Measurements from ENCODE around the gene TRMT61A.
"Not testable (repeated sequence)": the region's sequence is repeated elsewhere in the genome, so short reads cannot be mapped to it uniquely, and the experiment has no call there.

Gene TRMT61A

DNA sequence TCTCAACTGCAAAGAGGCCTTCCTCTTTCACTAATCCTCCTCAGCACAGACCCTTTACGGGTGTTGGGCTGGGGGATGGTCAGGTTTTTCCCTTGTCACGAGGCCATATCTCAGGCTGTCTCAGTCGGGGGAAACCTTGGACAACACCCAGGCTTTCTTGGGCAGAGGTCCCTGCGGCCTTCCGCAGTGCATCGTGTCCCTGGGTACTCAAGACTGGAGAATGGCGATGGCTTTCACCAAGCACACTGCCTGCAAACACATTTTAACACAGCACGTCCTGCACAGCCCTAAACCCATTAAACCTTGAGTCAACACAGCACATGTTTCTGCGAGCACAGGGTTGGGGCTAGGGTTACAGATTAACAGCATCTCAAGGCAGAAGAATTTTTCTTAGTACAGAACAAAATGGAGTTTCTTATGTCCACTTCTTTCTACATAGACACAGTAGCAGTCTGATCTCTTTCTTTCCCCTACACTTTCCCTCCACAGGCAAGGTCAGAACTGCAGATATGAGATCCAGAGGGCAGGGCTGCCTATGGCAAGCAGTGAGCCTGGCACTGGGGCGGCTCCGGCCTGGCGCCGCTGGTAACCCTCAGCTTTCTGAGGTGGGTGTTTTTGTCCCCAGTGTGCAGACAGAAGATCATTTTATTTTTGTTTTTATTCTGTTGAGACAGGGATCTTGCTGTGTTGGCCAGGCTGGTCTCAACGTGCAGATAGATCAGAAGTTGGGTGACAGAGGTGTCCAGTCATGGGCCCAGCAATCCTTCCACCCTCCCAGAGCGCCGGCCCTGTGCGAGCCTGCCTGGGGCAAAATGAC, 3.4 kb upstream of the TRMT61A start:
- H3K9me3 Mint-ChIP-seq; H3K27ac Mint-ChIP-seq; H3K4me3 Mint-ChIP-seq; H3K36me3 Mint-ChIP-seq (ENCODE audit: low read depth); DNase-seq; ATAC-seq; H3K27me3 Mint-ChIP-seq: not testable (repeated sequence)
- H3K4me1 Mint-ChIP-seq, result peaks cover 33% of the 10 kb centered on the region

GRCh38 chr14:103526247-103526913, 2.6 kb upstream of the TRMT61A start:
- no peak for ATAC-seq
- H3K4me1 Mint-ChIP-seq, result peaks cover 39% of the 10 kb centered on the region
- no peak for DNase-seq
- H3K36me3 Mint-ChIP-seq (ENCODE audit: low read depth), result peaks cover 6% of the 10 kb centered on the region
- peaks cover 9% of the 10 kb centered on the region for H3K27me3 Mint-ChIP-seq
- no peaks in the 10 kb centered on the region for H3K9me3 Mint-ChIP-seq
- H3K4me3 Mint-ChIP-seq, result no peak overlapping the region
- no peak overlapping the region for H3K27ac Mint-ChIP-seq

- ATAC-seq, result no peak
- H3K4me1 Mint-ChIP-seq, result peaks cover 41% of the 10 kb centered on the region
- no peak for DNase-seq
Observed at GRCh38 chr14:103526914-103527248, 2.1 kb upstream of the TRMT61A start.

DNA sequence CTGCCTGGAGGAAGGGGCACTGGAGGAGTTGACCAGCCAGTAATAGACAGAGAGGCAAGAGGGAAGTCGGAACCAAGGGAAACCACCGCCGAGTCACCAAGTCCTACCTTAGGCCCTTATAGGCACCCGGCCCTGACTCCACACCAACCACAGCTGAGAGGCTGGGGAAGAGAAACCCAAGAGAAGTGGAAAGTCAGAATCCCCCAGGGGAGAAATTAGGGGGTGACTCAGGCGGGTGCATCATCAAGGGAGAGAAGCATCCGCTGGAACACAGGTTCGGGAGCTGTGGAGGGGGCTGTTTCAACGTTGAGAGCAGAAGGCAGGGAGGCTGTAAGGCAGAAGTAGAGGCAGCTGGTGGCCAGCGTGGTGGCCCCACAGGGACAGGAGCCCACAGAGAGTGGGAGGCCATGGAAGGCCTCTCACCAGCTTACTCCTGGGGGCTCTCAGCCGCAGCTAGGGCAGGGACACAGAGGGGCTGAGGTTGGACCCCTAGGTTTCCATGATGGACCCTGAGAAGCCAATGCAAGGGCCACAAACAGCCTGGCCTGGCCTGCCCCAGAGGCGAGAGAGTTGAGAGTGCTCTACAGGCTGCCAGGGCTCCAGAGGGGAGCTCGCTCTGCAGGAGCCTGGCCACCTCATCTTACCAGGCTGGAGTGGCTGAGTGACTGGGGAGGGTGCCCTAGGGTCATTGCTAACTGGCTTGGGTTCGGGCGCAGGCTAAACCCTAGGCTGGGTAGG, 1.4 kb upstream of the TRMT61A start:
- peak overlapping the region; percentile 95 for H3K4me3 Mint-ChIP-seq
- H3K9me3 Mint-ChIP-seq, result no peaks in the 10 kb centered on the region
- peaks cover 9% of the 10 kb centered on the region for H3K27me3 Mint-ChIP-seq
- peak; percentile 88 for ATAC-seq
- H3K27ac Mint-ChIP-seq, result peak overlapping the region; percentile 73
- peaks cover 6% of the 10 kb centered on the region for H3K36me3 Mint-ChIP-seq (ENCODE audit: low read depth)
- H3K4me1 Mint-ChIP-seq, result peaks cover 41% of the 10 kb centered on the region
- DNase-seq, result peak; percentile 67

More at GRCh38 chr14:103526914-103527248, 2.1 kb upstream of the TRMT61A start:
- peaks cover 6% of the 10 kb centered on the region for H3K36me3 Mint-ChIP-seq (ENCODE audit: low read depth)
- peaks cover 9% of the 10 kb centered on the region for H3K27me3 Mint-ChIP-seq
- H3K4me3 Mint-ChIP-seq, result peak overlapping the region; percentile 95
- H3K27ac Mint-ChIP-seq, result peak overlapping the region; percentile 73
- no peaks in the 10 kb centered on the region for H3K9me3 Mint-ChIP-seq

DNA sequence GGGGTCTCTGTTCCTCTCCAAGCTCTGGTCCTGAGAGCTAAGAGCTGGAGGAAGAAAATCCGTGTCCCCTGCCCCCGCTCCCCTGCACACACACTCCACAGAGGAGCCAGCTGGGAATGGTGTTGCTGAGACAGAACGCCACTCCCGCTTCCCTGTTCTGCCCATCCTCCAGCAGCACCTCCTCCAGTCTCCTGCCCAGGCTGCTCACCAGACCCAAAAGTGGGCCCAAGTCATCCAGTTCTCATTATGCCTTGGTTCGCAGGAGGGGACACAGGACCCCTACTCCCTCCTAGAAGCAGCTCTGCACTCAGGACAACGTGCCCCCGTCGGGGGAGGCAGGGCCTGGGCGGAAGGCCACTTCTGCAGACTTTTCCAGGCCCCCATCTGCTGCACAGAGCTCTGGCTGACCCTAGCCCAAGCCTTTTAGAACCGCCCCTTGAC, 830 bp upstream of the TRMT61A start:
- H3K36me3 Mint-ChIP-seq (ENCODE audit: low read depth), result peaks cover 6% of the 10 kb centered on the region
- H3K4me3 Mint-ChIP-seq, result peak overlapping the region; percentile 95
- ATAC-seq, result no peak
- peak overlapping the region; percentile 92 for H3K27ac Mint-ChIP-seq
- no peak for DNase-seq
- no peaks in the 10 kb centered on the region for H3K9me3 Mint-ChIP-seq
- peaks cover 41% of the 10 kb centered on the region for H3K4me1 Mint-ChIP-seq
- H3K27me3 Mint-ChIP-seq, result peaks cover 9% of the 10 kb centered on the region

GRCh38 chr14:103529383-103530365, 678 bp downstream of the TRMT61A start:
- H3K4me1 Mint-ChIP-seq, result peaks cover 40% of the 10 kb centered on the region
- H3K4me3 Mint-ChIP-seq, result peak overlapping the region; percentile 95

GRCh38 chr14:103530390-103530789, 1.4 kb downstream of the TRMT61A start:
- peaks cover 1% of the 10 kb centered on the region for H3K27me3 Mint-ChIP-seq
- H3K36me3 Mint-ChIP-seq (ENCODE audit: low read depth), result peaks cover 6% of the 10 kb centered on the region
- no peaks in the 10 kb centered on the region for H3K9me3 Mint-ChIP-seq
- ATAC-seq, result no peak
- H3K27ac Mint-ChIP-seq, result peak overlapping the region; percentile 97
- H3K4me1 Mint-ChIP-seq, result peaks cover 40% of the 10 kb centered on the region
- DNase-seq, result peak; percentile 40
- peak overlapping the region; percentile 95 for H3K4me3 Mint-ChIP-seq

More at GRCh38 chr14:103529383-103530365, 678 bp downstream of the TRMT61A start:
- H3K36me3 Mint-ChIP-seq (ENCODE audit: low read depth), result peaks cover 6% of the 10 kb centered on the region
- peaks cover 1% of the 10 kb centered on the region for H3K27me3 Mint-ChIP-seq
- ATAC-seq (no peak), DNase-seq (no peak)
- H3K27ac Mint-ChIP-seq, result peak overlapping the region; percentile 97
- H3K9me3 Mint-ChIP-seq, result no peaks in the 10 kb centered on the region

DNA sequence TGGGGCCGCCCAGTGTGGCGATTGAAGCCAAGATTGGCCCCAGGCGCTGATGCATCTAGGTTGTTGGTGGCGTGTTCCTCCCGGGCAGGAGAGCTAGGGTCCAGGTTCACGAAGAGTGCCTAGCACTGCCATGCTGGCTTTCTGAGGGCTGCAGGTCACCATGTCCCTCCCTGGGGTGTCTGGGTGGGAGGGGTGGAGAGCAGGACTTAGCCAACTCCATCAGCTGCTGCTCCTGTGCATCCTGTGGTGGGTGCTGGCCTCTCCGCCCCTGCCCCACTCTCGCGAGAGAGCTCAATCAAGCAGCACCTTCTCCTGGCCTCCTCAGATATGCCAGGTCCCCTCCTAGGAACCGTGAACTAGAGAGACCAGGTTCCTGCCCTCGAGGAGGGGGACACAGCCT, 1.8 kb downstream of the TRMT61A start:
- Mint-ChIP-seq H3K27ac (peak overlapping the region; percentile 70), H3K9me3 (no peaks in the 10 kb centered on the region), H3K36me3 (ENCODE audit: low read depth) (peaks cover 6% of the 10 kb centered on the region), H3K27me3 (peaks cover 1% of the 10 kb centered on the region), H3K4me1 (peaks cover 40% of the 10 kb centered on the region), H3K4me3 (peak overlapping the region; percentile 95)
- DNase-seq (no peak), ATAC-seq (no peak)

GRCh38 chr14:103531421-103532215, 2.6 kb downstream of the TRMT61A start:
- Mint-ChIP-seq H3K9me3 (no peaks in the 10 kb centered on the region), H3K27ac (no peak overlapping the region), H3K4me3 (no peak overlapping the region), H3K36me3 (ENCODE audit: low read depth) (peaks cover 6% of the 10 kb centered on the region), H3K27me3 (peaks cover 1% of the 10 kb centered on the region), H3K4me1 (peaks cover 38% of the 10 kb centered on the region)
- DNase-seq (no peak), ATAC-seq (no peak)

DNA sequence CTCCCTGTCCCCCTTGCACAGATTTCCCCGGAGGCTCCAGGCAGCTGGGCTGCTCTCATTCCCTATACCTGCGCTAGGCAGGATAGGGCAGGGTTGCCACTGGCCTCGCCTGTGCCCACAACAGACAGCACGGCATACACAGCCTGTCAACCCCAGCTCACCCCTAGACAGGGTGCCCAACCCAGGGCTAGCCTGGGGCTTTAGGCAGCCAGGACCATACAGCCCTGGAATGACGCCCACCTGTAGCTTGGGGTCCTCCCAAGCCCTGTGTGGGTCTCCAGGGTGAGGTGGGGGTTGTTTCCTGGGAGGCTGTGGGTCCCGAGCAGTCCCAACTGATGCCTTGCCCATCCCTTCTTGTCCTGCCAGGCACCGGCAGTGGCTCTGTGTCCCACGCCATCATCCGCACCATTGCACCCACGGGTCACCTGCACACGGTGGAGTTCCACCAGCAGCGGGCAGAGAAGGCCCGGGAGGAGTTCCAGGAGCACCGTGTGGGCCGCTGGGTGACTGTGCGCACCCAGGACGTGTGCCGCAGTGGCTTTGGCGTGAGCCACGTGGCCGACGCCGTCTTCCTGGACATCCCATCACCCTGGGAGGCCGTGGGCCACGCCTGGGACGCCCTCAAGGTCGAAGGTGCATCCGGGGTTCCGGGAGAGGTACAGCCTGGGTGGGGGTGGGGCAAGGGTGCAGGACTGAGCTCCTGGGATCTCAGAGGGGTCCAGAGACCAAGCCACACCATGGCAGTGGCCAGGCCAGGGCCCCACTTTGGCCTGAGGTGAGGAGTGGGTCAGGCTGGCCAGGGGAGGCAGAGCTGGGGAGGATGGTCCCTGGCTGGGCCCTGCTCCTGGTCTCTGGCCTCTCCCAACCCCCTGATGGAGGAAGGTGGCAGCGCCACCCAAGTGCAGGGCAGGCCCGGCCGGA, 3.5 kb downstream of the TRMT61A start:
- H3K27ac Mint-ChIP-seq, result no peak overlapping the region
- H3K4me1 Mint-ChIP-seq, result peaks cover 31% of the 10 kb centered on the region
- H3K9me3 Mint-ChIP-seq, result no peaks in the 10 kb centered on the region
- no peak for ATAC-seq
- no peak for DNase-seq
- peaks cover 1% of the 10 kb centered on the region for H3K27me3 Mint-ChIP-seq
- peaks cover 6% of the 10 kb centered on the region for H3K36me3 Mint-ChIP-seq (ENCODE audit: low read depth)
- H3K4me3 Mint-ChIP-seq, result no peak overlapping the region

- Mint-ChIP-seq H3K4me3 (no peak overlapping the region), H3K4me1 (peaks cover 24% of the 10 kb centered on the region), H3K36me3 (ENCODE audit: low read depth) (peaks cover 6% of the 10 kb centered on the region), H3K9me3 (no peaks in the 10 kb centered on the region), H3K27me3 (peaks cover 1% of the 10 kb centered on the region), H3K27ac (no peak overlapping the region)
- ATAC-seq (no peak), DNase-seq (no peak)
Observed at GRCh38 chr14:103533137-103533998, 4.4 kb downstream of the TRMT61A start.
